Measurements from ENCODE around the gene HBE1.
"Not testable (repeated sequence)": the region's sequence is repeated elsewhere in the genome, so short reads cannot be mapped to it uniquely, and the experiment has no call there.

Gene HBE1

DNA sequence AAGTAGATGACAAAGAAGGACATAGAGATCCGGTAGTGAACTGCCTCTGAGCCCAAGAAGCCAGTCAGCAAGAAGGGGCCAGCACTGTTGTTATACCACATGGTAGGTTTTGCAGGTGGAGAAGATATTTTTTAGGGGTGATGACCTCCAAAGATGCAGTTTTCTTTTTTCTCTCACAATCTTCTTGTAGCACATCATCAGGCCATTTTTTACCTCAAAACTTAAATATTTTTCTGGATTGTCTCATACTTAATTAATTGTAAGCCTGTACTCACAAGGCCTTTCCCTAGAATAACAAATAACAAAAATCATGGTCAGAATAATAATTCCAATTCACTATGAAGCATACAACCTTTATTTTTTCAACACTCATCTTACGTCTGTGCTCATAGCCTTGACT, 32.1 kb upstream of the HBE1 start, which contains the start of gene OR51B4:
Gene OR51B4, minus strand, starts transcription at position 101 of the 400 bp plus-strand sequence. Its CDS starts 0 bp downstream, at position 101.
- no peak within 1 kb of the TSS for H3K4me3 ChIP-seq (ENCODE audit: low read depth, low read length)
- no peak for TF ChIP-seq CTCF (IDR thresholded peaks at IDR 0.05; ENCODE audit: low read depth, low read length)

DNA sequence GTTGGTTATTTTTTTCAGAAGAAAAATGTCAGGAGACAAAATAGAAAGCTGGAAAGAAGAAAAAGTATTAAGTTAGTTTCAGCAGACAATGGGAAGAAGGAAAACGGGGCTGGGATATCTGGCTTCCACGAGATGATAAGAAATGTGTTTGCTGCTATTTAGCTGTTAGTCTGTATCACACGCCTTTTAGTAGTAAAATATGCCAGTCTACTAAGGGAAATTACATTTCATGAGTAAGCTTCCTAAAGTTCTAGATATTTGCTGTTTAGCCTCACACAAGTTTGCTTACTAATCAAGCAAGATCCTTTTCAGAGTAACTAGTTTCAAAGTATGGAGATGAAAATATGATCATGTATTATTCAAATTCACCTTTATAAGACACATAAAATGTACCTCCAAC, 30.5 kb upstream of the HBE1 start:
- no peak overlapping the region for H3K4me3 ChIP-seq (ENCODE audit: low read depth, low read length)
- no peak for TF ChIP-seq CTCF (IDR thresholded peaks at IDR 0.05; ENCODE audit: low read depth, low read length)

- no peak overlapping the region for H3K4me3 ChIP-seq (ENCODE audit: low read depth, low read length)
Measured at GRCh38 chr11:5298451-5298850, 28.7 kb upstream of the HBE1 start.

DNA sequence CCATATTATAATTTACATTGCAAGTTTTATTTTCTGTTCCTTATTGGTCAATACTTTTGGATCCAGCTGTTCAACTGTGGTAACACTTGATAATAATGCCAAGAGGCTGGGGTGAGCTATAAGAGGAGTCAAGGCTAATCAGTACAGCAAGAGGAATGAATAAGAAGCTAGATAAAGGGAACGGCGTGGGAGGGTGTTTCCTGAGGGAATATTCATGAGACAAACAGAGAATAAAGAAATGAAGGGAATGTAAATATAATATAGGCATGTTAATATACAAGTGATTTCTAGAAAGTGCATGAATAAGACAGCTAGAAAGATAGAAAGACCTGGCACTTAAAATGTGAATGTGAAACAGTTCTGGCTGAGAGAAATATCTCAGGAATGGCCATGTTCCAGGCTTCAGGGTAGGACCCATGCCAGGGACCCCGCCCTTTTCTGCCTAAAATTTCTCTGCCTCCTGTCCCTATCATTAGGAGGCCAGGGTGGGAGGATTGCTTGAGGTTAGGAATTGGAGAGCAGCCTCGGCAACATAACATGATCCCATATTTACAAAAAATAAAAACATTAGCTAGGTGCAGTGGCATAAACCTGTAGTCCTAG, 28.1 kb upstream of the HBE1 start:
- no peak overlapping the region for H3K4me3 ChIP-seq (ENCODE audit: low read depth, low read length)
- TF ChIP-seq CTCF (IDR thresholded peaks at IDR 0.05; ENCODE audit: low read depth, low read length): no peak

More at GRCh38 chr11:5298451-5298850, 28.7 kb upstream of the HBE1 start:
- TF ChIP-seq CTCF (IDR thresholded peaks at IDR 0.05; ENCODE audit: low read depth, low read length): no peak

DNA sequence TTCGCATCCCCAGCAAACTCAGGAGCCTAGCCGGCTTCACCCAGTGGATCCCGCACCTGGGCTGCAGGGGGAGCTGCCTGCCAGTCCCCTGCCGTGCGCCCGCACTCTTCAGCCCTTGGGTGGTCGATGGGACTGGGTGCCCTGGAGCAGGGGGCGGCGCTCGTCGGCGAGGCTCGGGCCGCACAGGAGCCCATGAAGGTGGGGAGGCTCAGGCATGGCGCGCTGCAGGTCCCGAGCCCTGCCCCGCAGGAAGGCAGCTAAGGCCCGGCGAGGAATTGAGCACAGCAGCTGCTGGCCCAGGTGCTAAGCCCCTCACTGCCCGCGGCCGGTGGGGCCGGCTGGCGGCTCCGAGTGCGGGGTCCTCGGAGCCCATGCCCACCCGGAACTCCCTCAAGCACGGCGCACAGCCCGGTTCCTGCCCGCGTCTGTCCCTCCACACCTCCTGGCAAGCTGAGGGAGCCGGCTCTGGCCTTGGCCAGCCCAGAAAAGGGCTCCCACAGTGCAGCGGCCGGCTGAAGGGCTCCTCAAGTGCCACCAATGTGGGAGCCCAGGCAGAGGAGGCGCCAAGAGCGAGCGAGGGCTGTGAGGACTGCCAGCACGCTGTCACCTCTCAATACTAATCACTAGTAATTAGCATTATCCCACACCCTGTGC, 24.7 kb upstream of the HBE1 start:
- H3K4me3 ChIP-seq (ENCODE audit: low read depth, low read length): not testable (repeated sequence)

DNA sequence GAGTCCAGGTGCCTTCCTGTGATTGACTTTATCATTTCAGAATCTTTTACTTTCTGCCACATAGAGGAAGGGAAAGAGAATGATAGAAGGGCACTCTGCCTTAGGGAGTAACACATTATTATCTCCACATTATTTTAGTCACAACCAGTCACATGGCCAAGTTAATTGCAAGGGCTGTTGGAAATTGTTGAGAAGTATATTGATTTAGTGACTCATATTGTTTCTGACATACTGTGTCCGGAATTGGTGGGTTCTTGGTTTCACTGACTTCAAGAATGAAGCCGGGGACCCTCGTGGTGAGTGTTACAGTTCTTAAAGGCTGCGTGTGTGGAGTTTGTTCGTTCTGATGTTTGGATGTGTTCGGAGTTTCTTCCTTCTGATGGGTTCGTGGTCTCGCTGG, 23.3 kb upstream of the HBE1 start:
- TF ChIP-seq CTCF (IDR thresholded peaks at IDR 0.05; ENCODE audit: low read depth, low read length): no peak
- no peak overlapping the region for H3K4me3 ChIP-seq (ENCODE audit: low read depth, low read length)

GRCh38 chr11:5291207-5291838, 21.6 kb upstream of the HBE1 start:
- no peak overlapping the region for H3K4me3 ChIP-seq (ENCODE audit: low read depth, low read length)
- peak; percentile 55; the same call in 1 of the 2 replicates for TF ChIP-seq CTCF (IDR thresholded peaks at IDR 0.05; ENCODE audit: low read depth, low read length)
